Panc1 (cell line): ENCODE results near the gene SCD5. TPM values are rescaled to one million over a fixed set of nuclear protein-coding genes. Genes with fewer than 3 reads are reported as not detected.

Experiments
- ATAC-seq: fragments of 200-7000 bp; cut with Tn5 transposase; 2 replicates; pipeline ENCODE4 v1.9.1; 2020; ENCODE audit warnings: mild to moderate bottlenecking, moderate library complexity
- BruUV-seq: library from RNA; stranded (reverse); fragments of 400-500 nt; replicated peaks from 2 replicates; lab custom pipeline; 2021; lab: Mats Ljungman, UMichigan
- CTCF ChIA-PET: fragments of 300-600 bp; sonication (Branson Sonifier 250); formaldehyde crosslinking; loops from one replicate; lab custom pipeline; 2022; ENCODE audit warnings: antibody characterized with exemption; lab: Charles Lee
- POLR2A ChIA-PET: fragments of 300-600 bp; sonication (Branson Sonifier 250); formaldehyde crosslinking; loops from one replicate; lab custom pipeline; 2022; ENCODE audit warnings: antibody characterized with exemption; lab: Charles Lee
- DNase-seq: peaks from one replicate; pipeline ENCODE4 v3.0.0-alpha.2; 2010; ENCODE audit warnings: low read depth, low spot score
- H3K27ac ChIP-seq: 2 replicates; pipeline ENCODE4 v1.5.1; 2011; ENCODE audit warnings: mild to moderate bottlenecking, low read length, inconsistent platforms
- H3K27me3 ChIP-seq: fragments of 200-500 bp; sonication (Bioruptor generic); 2 replicates; pipeline ENCODE4 v1.6.0; 2014; ENCODE audit warnings: low read length, inconsistent platforms; ENCODE audit not compliant: control insufficient read depth, insufficient read depth
- H3K36me3 ChIP-seq: fragments of 200-500 bp; sonication (Bioruptor generic); 2 replicates; pipeline ENCODE4 v1.5.1; 2014; ENCODE audit warnings: inconsistent platforms, mild to moderate bottlenecking, low read length, moderate library complexity; ENCODE audit not compliant: control insufficient read depth, insufficient read depth
- H3K4me1 ChIP-seq: 2 replicates; pipeline ENCODE4 v1.5.1; 2011; ENCODE audit warnings: inconsistent platforms, mild to moderate bottlenecking, low read length, moderate library complexity; ENCODE audit not compliant: control insufficient read depth, insufficient read depth
- H3K4me3 ChIP-seq, 2 experiments: 2 replicates each; pipeline ENCODE4 v1.5.1; 2011 to 2012; ENCODE audit warnings: low read depth in 2 of 2, low read length in 2 of 2, mild to moderate bottlenecking in 2 of 2, inconsistent platforms in 1 of 2, moderate library complexity in 1 of 2
- H3K9me3 ChIP-seq: fragments of 200-500 bp; sonication (Bioruptor generic); 2 replicates; pipeline ENCODE4 v1.5.1; 2014; ENCODE audit warnings: low read depth, mild to moderate bottlenecking, inconsistent platforms, low read length, moderate library complexity; ENCODE audit not compliant: control insufficient read depth, insufficient read depth
- CTCF ChIP-seq: fragments of 450-650 bp; IDR thresholded peaks from 2 replicates; pipeline ENCODE4 v1.5.1; 2017; ENCODE audit warnings: mild to moderate bottlenecking
- POLR2AphosphoS5 ChIP-seq: IDR thresholded peaks from 2 replicates; pipeline ENCODE4 v1.6.1; 2012; ENCODE audit warnings: mild to moderate bottlenecking, low read depth, low read length, moderate library complexity
- SIN3A ChIP-seq: IDR thresholded peaks from 2 replicates; pipeline ENCODE4 v1.6.1; 2012; ENCODE audit warnings: low read depth, mild to moderate bottlenecking, low read length, moderate library complexity, borderline replicate concordance; ENCODE audit not compliant: insufficient read depth
- TCF7L2 ChIP-seq: IDR thresholded peaks from 2 replicates; pipeline ENCODE4 v1.6.1; 2011; ENCODE audit warnings: mild to moderate bottlenecking, low read depth, low read length, inconsistent platforms
- in situ Hi-C: cut with HindIII; loops from 2 replicates; pipeline ENCODE4 v1.10.0; 2016; ENCODE audit warnings: low sequenced_read_pairs, low pct_unique_long_range_greater_than_20kb
- intact Hi-C: fragments of 100-400 bp; cut with micrococcal nuclease; formaldehyde crosslinking; loops from one replicate; pipeline ENCODE4 v1.10.0; 2022; ENCODE audit not compliant: unreplicated experiment
- total RNA-seq: library from RNA; stranded (reverse); gene quantifications from one replicate; pipeline ENCODE4 v1.2.1, GENCODE V29; 2021; ENCODE audit not compliant: unreplicated experiment
- TF ChIP-seq, protein P1 (sequence below), 2 experiments: IDR thresholded peaks; 2 replicates each; pipeline ENCODE4 v1.6.1; 2011 to 2012; ENCODE audit warnings: low read depth in 2 of 2, control low read depth in 1 of 2, low read length in 1 of 2, mild to moderate bottlenecking in 1 of 2, moderate library complexity in 1 of 2; ENCODE audit not compliant: insufficient read depth in 1 of 2

The SCD5 gene
- total RNA-seq, 1 experiment from 2014 or later: 2.0 TPM

DNA sequence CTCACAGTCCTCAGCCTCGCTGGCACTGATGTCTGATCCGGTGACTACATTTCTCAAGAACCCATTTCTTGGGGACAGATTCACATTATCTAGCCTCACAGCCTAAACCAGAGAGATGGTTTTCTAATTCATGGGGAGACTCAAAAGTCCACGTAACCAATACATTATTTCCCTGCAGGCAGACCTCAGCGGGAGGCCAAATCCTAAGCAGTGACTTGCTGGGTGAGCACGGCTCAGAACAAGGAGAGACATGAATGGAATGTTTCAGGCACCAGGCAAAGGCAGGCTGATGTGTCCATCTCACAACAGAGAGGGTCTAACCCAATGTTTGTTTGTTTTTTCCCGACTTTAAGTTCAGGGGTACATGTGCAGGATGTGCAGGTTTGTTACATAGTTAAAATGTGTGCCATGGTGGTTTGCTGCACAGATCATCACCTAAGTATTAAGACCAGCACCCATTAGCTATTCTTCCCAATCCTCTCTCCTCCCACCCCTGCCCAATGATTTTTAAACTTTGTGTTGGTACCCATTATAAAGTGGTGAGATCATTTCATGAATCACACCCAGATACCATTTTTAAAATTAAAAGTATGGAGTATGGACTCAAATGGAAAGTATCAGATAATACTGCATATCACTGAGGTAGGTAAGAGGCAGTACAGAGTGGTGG, 53.3 kb downstream of the SCD5 start:
- H3K36me3 ChIP-seq: no peaks in the 10 kb centered on the region
- H3K9me3 ChIP-seq: no peaks in the 10 kb centered on the region
- H3K4me1 ChIP-seq: no peaks in the 10 kb centered on the region
- no TSS peak for BruUV-seq
- no peak overlapping the region for H3K27ac ChIP-seq
- ATAC-seq: no peak
- intact Hi-C loops: no loop called here
- in situ Hi-C loops: no loop called here
- H3K4me3 ChIP-seq: no peak overlapping the region
- H3K27me3 ChIP-seq: no peaks in the 10 kb centered on the region
- no peak for DNase-seq
- POLR2A ChIA-PET: no interaction called here
- TF ChIP-seq SIN3A (no peak), CTCF (no peak)
- CTCF ChIA-PET: no interaction called here

GRCh38 chr4:82744284-82744968, 54.2 kb downstream of the SCD5 start:
- CTCF ChIA-PET: no interaction called here
- Histone ChIP-seq H3K27me3 (no peaks in the 10 kb centered on the region), H3K4me3 (no peak overlapping the region), H3K27ac (no peak overlapping the region), H3K9me3 (no peaks in the 10 kb centered on the region), H3K36me3 (no peaks in the 10 kb centered on the region), H3K4me1 (no peaks in the 10 kb centered on the region)
- DNase-seq (no peak), ATAC-seq (no peak)
- intact Hi-C loops (no loop called here), in situ Hi-C loops (no loop called here)
- BruUV-seq: no TSS peak
- TF ChIP-seq POLR2AphosphoS5 (no peak), CTCF (no peak), TCF7L2 (no peak)
- TF ChIP-seq, protein P1, sequence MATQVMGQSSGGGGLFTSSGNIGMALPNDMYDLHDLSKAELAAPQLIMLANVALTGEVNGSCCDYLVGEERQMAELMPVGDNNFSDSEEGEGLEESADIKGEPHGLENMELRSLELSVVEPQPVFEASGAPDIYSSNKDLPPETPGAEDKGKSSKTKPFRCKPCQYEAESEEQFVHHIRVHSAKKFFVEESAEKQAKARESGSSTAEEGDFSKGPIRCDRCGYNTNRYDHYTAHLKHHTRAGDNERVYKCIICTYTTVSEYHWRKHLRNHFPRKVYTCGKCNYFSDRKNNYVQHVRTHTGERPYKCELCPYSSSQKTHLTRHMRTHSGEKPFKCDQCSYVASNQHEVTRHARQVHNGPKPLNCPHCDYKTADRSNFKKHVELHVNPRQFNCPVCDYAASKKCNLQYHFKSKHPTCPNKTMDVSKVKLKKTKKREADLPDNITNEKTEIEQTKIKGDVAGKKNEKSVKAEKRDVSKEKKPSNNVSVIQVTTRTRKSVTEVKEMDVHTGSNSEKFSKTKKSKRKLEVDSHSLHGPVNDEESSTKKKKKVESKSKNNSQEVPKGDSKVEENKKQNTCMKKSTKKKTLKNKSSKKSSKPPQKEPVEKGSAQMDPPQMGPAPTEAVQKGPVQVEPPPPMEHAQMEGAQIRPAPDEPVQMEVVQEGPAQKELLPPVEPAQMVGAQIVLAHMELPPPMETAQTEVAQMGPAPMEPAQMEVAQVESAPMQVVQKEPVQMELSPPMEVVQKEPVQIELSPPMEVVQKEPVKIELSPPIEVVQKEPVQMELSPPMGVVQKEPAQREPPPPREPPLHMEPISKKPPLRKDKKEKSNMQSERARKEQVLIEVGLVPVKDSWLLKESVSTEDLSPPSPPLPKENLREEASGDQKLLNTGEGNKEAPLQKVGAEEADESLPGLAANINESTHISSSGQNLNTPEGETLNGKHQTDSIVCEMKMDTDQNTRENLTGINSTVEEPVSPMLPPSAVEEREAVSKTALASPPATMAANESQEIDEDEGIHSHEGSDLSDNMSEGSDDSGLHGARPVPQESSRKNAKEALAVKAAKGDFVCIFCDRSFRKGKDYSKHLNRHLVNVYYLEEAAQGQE (IDR thresholded peaks at IDR 0.05; ENCODE audit: insufficient read depth in 1 of 2, low read depth in 2 of 2, low read length in 1 of 2): no peak
- POLR2A ChIA-PET: no interaction called here
